ENCODE results near the gene KLHL29.

Gene KLHL29

DNA sequence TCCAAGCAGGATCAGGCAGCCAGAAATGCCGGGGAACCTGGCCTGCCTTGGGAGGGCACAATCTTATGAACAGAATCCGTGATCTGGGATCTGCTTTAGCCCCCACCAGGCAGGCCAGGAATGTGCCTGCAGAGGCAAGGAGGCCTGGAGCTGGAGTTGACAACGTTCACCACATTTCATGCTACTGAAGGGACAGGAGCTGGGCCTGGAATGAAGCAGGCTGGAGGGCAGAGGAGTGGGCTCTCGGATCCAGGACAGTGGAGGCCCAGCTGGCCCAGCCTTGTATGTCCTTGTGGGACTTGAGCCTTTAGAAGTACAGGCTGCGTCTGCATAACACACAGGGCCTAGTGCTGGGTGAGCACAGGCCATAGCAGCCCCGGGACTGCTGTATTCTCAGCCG is 91.8 kb downstream of the KLHL29 start:
- no peak overlapping the region for H3K9ac ChIP-seq (ENCODE audit: low read depth, low read length, poor library complexity)
- no peak overlapping the region for H2BK5ac ChIP-seq (ENCODE audit: low read length)
- DNase-seq (ENCODE audit: low spot score), result no peak
- peak overlapping the region; percentile 74 for H3K23ac ChIP-seq (ENCODE audit: low read depth, low read length, poor library complexity)
- H3K18ac ChIP-seq (ENCODE audit: low read length), result peak overlapping the region; percentile 71
- no peak overlapping the region for H3K4me3 ChIP-seq (ENCODE audit: low read length in 2 of 2)
- no peak overlapping the region for H4K91ac ChIP-seq (ENCODE audit: low read depth, low read length, poor library complexity)
- peak overlapping the region; percentile 82 for H2BK12ac ChIP-seq (ENCODE audit: low read length)
- H4K8ac ChIP-seq (ENCODE audit: low read depth, low read length), result no peak overlapping the region
- no peak overlapping the region for H3K4ac ChIP-seq (ENCODE audit: low read length)
- H3K14ac ChIP-seq (ENCODE audit: low read length), result no peak overlapping the region
- H3K36me3 ChIP-seq (replicated peaks in 1 of 2; ENCODE audit: control insufficient read depth in 2 of 2, insufficient read depth in 2 of 2, low read length in 2 of 2), result no peaks in the 10 kb centered on the region
- peak overlapping the region; percentile 50 for H2BK15ac ChIP-seq (ENCODE audit: low read length)
- no peak overlapping the region for H2BK120ac ChIP-seq (ENCODE audit: low read depth, low read length)
- WGBS, 2 donors (ENCODE audit: extremely low coverage in 2 of 2, insufficient read length in 2 of 2, insufficient replicate concordance in 1 of 2), result no CpG with 5 or more reads among the region's 7 CpGs
- no peak overlapping the region for H2AFZ ChIP-seq (ENCODE audit: low read length)
- no peaks in the 10 kb centered on the region for H3K9me3 ChIP-seq (replicated peaks in 1 of 2; ENCODE audit: control insufficient read depth in 2 of 2, insufficient read depth in 1 of 2, low read depth in 1 of 2, low read length in 2 of 2)
- peaks cover 19 to 26% of the 10 kb centered on the region in 2 donors for H3K4me1 ChIP-seq (ENCODE audit: control insufficient read depth in 2 of 2, insufficient read depth in 1 of 2, low read depth in 1 of 2, low read length in 2 of 2)
- no peak overlapping the region for H3K27ac ChIP-seq (replicated peaks; ENCODE audit: low read length)
- H2AK5ac ChIP-seq (ENCODE audit: low read depth, low read length), result no peak overlapping the region
- no peak overlapping the region for H3K4me2 ChIP-seq (ENCODE audit: insufficient read depth, low read length, poor library complexity, severe bottlenecking)
- H3K79me1 ChIP-seq (ENCODE audit: low read depth, low read length), result peaks cover 4% of the 10 kb centered on the region
- no peaks in the 10 kb centered on the region for H3K27me3 ChIP-seq (ENCODE audit: control insufficient read depth in 3 of 3, insufficient read depth in 3 of 3, low read depth in 1 of 3, low read length in 3 of 3)

GRCh38 chr2:23477392-23477791 is 92.4 kb downstream of the KLHL29 start:
- Histone ChIP-seq H3K4ac (ENCODE audit: low read length) (no peak overlapping the region), H3K9me3 (replicated peaks in 1 of 2; ENCODE audit: control insufficient read depth in 2 of 2, insufficient read depth in 1 of 2, low read depth in 1 of 2, low read length in 2 of 2) (no peaks in the 10 kb centered on the region), H2AFZ (ENCODE audit: low read length) (no peak overlapping the region), H2BK120ac (ENCODE audit: low read depth, low read length) (no peak overlapping the region), H2BK5ac (ENCODE audit: low read length) (no peak overlapping the region), H2BK15ac (ENCODE audit: low read length) (peak overlapping the region; percentile 50), H2AK5ac (ENCODE audit: low read depth, low read length) (peak overlapping the region; percentile 3), H3K14ac (ENCODE audit: low read length) (no peak overlapping the region), H3K4me1 (ENCODE audit: control insufficient read depth in 2 of 2, insufficient read depth in 1 of 2, low read depth in 1 of 2, low read length in 2 of 2) (peaks cover 19 to 29% of the 10 kb centered on the region in 2 donors), H3K36me3 (replicated peaks in 1 of 2; ENCODE audit: control insufficient read depth in 2 of 2, insufficient read depth in 2 of 2, low read length in 2 of 2) (no peaks in the 10 kb centered on the region), H3K27me3 (ENCODE audit: control insufficient read depth in 3 of 3, insufficient read depth in 3 of 3, low read depth in 1 of 3, low read length in 3 of 3) (no peaks in the 10 kb centered on the region), H3K27ac (replicated peaks; ENCODE audit: low read length) (no peak overlapping the region), H3K79me1 (ENCODE audit: low read depth, low read length) (peaks cover 4% of the 10 kb centered on the region), H4K8ac (ENCODE audit: low read depth, low read length) (no peak overlapping the region), H3K4me3 (ENCODE audit: low read length in 2 of 2) (no peak overlapping the region), H3K18ac (ENCODE audit: low read length) (peak overlapping the region; percentile 71), H3K9ac (ENCODE audit: low read depth, low read length, poor library complexity) (no peak overlapping the region), H4K91ac (ENCODE audit: low read depth, low read length, poor library complexity) (no peak overlapping the region), H3K23ac (ENCODE audit: low read depth, low read length, poor library complexity) (no peak overlapping the region), H3K4me2 (ENCODE audit: insufficient read depth, low read length, poor library complexity, severe bottlenecking) (no peak overlapping the region), H2BK12ac (ENCODE audit: low read length) (no peak overlapping the region)
- no peak for DNase-seq (ENCODE audit: low spot score)
- WGBS, 2 donors (ENCODE audit: extremely low coverage in 2 of 2, insufficient read length in 2 of 2, insufficient replicate concordance in 1 of 2), result no CpG with 5 or more reads among the region's 11 CpGs

DNA sequence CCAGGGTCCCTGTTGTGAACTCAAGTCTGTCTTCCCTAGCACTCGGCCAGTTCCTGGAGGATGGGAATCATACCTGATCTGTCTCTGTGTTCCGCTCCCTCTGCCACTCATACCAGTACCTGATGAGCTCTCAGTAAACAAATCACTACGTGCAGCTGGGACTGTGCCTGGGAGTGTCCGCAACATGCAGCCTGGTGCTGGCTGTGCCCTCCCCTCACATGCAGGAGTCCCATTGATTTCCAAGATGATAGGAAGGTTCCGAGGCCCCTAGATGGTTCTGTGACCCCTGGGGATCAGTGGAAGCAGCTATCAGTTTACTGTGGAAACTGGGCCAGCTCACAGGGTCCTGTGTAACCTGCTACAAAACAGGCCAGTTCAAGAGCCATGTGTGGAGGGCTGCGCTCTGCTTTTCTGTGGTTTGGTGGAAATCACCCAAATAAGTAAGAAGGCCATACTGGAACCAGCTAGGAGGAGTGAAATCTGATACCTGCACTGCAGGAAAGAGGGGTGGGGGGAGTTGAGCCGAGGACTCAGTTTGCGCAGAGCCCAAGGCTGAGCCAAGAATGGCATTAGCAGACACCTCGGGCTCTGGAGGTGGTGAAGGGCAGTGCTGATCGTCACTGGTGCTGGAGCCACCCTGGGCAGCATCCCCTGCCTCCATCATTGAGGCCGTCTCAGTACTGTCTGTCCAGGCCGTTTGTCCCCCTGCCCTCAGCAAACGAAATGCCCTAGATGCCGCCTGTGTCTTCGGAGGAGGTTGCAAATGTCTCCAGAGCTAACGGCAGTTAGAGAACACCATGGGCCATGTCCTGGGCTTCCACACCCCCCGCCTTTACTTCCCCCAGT is 93.3 kb downstream of the KLHL29 start:
- peak overlapping the region; percentile 91 for H2AK5ac ChIP-seq (ENCODE audit: low read depth, low read length)
- H3K4ac ChIP-seq (ENCODE audit: low read length), result no peak overlapping the region
- no peak overlapping the region for H4K8ac ChIP-seq (ENCODE audit: low read depth, low read length)
- H3K27ac ChIP-seq (replicated peaks; ENCODE audit: low read length), result no peak overlapping the region
- no peak overlapping the region for H3K4me2 ChIP-seq (ENCODE audit: insufficient read depth, low read length, poor library complexity, severe bottlenecking)
- peak overlapping the region; percentile 47 for H2AFZ ChIP-seq (ENCODE audit: low read length)
- no peak overlapping the region for H2BK120ac ChIP-seq (ENCODE audit: low read depth, low read length)
- H3K9me3 ChIP-seq (replicated peaks in 1 of 2; ENCODE audit: control insufficient read depth in 2 of 2, insufficient read depth in 1 of 2, low read depth in 1 of 2, low read length in 2 of 2), result no peaks in the 10 kb centered on the region
- no peak overlapping the region for H3K4me3 ChIP-seq (ENCODE audit: low read length in 2 of 2)
- peaks cover 19 to 29% of the 10 kb centered on the region in 2 donors for H3K4me1 ChIP-seq (ENCODE audit: control insufficient read depth in 2 of 2, insufficient read depth in 1 of 2, low read depth in 1 of 2, low read length in 2 of 2)
- H2BK5ac ChIP-seq (ENCODE audit: low read length), result no peak overlapping the region
- peak overlapping the region; percentile 23 for H4K91ac ChIP-seq (ENCODE audit: low read depth, low read length, poor library complexity)
- H3K79me1 ChIP-seq (ENCODE audit: low read depth, low read length), result peaks cover 4% of the 10 kb centered on the region
- WGBS, 2 donors (ENCODE audit: extremely low coverage in 2 of 2, insufficient read length in 2 of 2, insufficient replicate concordance in 1 of 2), result no CpG with 5 or more reads among the region's 17 CpGs
- H3K23ac ChIP-seq (ENCODE audit: low read depth, low read length, poor library complexity), result peak overlapping the region; percentile 36
- no peak overlapping the region for H3K14ac ChIP-seq (ENCODE audit: low read length)
- peak overlapping the region; percentile 68 for H3K9ac ChIP-seq (ENCODE audit: low read depth, low read length, poor library complexity)
- no peaks in the 10 kb centered on the region for H3K27me3 ChIP-seq (ENCODE audit: control insufficient read depth in 3 of 3, insufficient read depth in 3 of 3, low read depth in 1 of 3, low read length in 3 of 3)
- peak overlapping the region; percentile 73 for H2BK15ac ChIP-seq (ENCODE audit: low read length)
- H3K36me3 ChIP-seq (replicated peaks in 1 of 2; ENCODE audit: control insufficient read depth in 2 of 2, insufficient read depth in 2 of 2, low read length in 2 of 2), result no peaks in the 10 kb centered on the region
- DNase-seq (ENCODE audit: low spot score), result no peak
- peak overlapping the region; percentile 23 for H2BK12ac ChIP-seq (ENCODE audit: low read length)
- peak overlapping the region; percentile 85 for H3K18ac ChIP-seq (ENCODE audit: low read length)

GRCh38 chr2:23478933-23479683 is 94.1 kb downstream of the KLHL29 start:
- H2BK12ac ChIP-seq (ENCODE audit: low read length), result peak overlapping the region; percentile 23
- peak overlapping the region; percentile 91 for H2AK5ac ChIP-seq (ENCODE audit: low read depth, low read length)
- no peaks in the 10 kb centered on the region for H3K27me3 ChIP-seq (ENCODE audit: control insufficient read depth in 3 of 3, insufficient read depth in 3 of 3, low read depth in 1 of 3, low read length in 3 of 3)
- no peak overlapping the region for H4K8ac ChIP-seq (ENCODE audit: low read depth, low read length)
- H4K91ac ChIP-seq (ENCODE audit: low read depth, low read length, poor library complexity), result peak overlapping the region; percentile 23
- H3K4me2 ChIP-seq (ENCODE audit: insufficient read depth, low read length, poor library complexity, severe bottlenecking), result no peak overlapping the region
- no peak overlapping the region for H3K27ac ChIP-seq (replicated peaks; ENCODE audit: low read length)
- no CpG with 5 or more reads among the region's 20 CpGs for WGBS, 2 donors (ENCODE audit: extremely low coverage in 2 of 2, insufficient read length in 2 of 2, insufficient replicate concordance in 1 of 2)
- H2BK15ac ChIP-seq (ENCODE audit: low read length), result peak overlapping the region; percentile 73
- H3K4me3 ChIP-seq (ENCODE audit: low read length in 2 of 2), result peak overlapping the region in 1 of 2 donors; percentile 16
- H2BK5ac ChIP-seq (ENCODE audit: low read length), result peak overlapping the region; percentile 0
- H3K79me1 ChIP-seq (ENCODE audit: low read depth, low read length), result peaks cover 4% of the 10 kb centered on the region
- H3K9ac ChIP-seq (ENCODE audit: low read depth, low read length, poor library complexity), result peak overlapping the region; percentile 68
- H3K4ac ChIP-seq (ENCODE audit: low read length), result peak overlapping the region; percentile 90
- no peak overlapping the region for H2BK120ac ChIP-seq (ENCODE audit: low read depth, low read length)
- peaks cover 19 to 29% of the 10 kb centered on the region in 2 donors for H3K4me1 ChIP-seq (ENCODE audit: control insufficient read depth in 2 of 2, insufficient read depth in 1 of 2, low read depth in 1 of 2, low read length in 2 of 2)
- H3K18ac ChIP-seq (ENCODE audit: low read length), result peak overlapping the region; percentile 85
- H3K14ac ChIP-seq (ENCODE audit: low read length), result peak overlapping the region; percentile 17
- no peak for DNase-seq (ENCODE audit: low spot score)
- no peaks in the 10 kb centered on the region for H3K36me3 ChIP-seq (replicated peaks in 1 of 2; ENCODE audit: control insufficient read depth in 2 of 2, insufficient read depth in 2 of 2, low read length in 2 of 2)
- no peaks in the 10 kb centered on the region for H3K9me3 ChIP-seq (replicated peaks in 1 of 2; ENCODE audit: control insufficient read depth in 2 of 2, insufficient read depth in 1 of 2, low read depth in 1 of 2, low read length in 2 of 2)
- peak overlapping the region; percentile 36 for H3K23ac ChIP-seq (ENCODE audit: low read depth, low read length, poor library complexity)
- H2AFZ ChIP-seq (ENCODE audit: low read length), result no peak overlapping the region
